Measurements from ENCODE around the gene IL17RA.
"Not testable (repeated sequence)": the region's sequence is repeated elsewhere in the genome, so short reads cannot be mapped to it uniquely, and the experiment has no call there.

Gene IL17RA, protein sequence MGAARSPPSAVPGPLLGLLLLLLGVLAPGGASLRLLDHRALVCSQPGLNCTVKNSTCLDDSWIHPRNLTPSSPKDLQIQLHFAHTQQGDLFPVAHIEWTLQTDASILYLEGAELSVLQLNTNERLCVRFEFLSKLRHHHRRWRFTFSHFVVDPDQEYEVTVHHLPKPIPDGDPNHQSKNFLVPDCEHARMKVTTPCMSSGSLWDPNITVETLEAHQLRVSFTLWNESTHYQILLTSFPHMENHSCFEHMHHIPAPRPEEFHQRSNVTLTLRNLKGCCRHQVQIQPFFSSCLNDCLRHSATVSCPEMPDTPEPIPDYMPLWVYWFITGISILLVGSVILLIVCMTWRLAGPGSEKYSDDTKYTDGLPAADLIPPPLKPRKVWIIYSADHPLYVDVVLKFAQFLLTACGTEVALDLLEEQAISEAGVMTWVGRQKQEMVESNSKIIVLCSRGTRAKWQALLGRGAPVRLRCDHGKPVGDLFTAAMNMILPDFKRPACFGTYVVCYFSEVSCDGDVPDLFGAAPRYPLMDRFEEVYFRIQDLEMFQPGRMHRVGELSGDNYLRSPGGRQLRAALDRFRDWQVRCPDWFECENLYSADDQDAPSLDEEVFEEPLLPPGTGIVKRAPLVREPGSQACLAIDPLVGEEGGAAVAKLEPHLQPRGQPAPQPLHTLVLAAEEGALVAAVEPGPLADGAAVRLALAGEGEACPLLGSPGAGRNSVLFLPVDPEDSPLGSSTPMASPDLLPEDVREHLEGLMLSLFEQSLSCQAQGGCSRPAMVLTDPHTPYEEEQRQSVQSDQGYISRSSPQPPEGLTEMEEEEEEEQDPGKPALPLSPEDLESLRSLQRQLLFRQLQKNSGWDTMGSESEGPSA

GRCh38 chr22:17084554-17085276 is at the start of gene IL17RA:
Gene IL17RA (plus strand): TSS chr22:17085000. CDS start chr22:17085092, 92 bp downstream.
- TF ChIP-seq, protein P1, sequence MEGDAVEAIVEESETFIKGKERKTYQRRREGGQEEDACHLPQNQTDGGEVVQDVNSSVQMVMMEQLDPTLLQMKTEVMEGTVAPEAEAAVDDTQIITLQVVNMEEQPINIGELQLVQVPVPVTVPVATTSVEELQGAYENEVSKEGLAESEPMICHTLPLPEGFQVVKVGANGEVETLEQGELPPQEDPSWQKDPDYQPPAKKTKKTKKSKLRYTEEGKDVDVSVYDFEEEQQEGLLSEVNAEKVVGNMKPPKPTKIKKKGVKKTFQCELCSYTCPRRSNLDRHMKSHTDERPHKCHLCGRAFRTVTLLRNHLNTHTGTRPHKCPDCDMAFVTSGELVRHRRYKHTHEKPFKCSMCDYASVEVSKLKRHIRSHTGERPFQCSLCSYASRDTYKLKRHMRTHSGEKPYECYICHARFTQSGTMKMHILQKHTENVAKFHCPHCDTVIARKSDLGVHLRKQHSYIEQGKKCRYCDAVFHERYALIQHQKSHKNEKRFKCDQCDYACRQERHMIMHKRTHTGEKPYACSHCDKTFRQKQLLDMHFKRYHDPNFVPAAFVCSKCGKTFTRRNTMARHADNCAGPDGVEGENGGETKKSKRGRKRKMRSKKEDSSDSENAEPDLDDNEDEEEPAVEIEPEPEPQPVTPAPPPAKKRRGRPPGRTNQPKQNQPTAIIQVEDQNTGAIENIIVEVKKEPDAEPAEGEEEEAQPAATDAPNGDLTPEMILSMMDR (IDR thresholded peaks at IDR 0.05; ENCODE audit: low read length, missing control alignments), result no peak
- DNase-seq (ENCODE audit: low read depth), result peak; percentile 85
- H3K4me3 ChIP-seq (replicated peaks; ENCODE audit: low read depth, low read length), result peak within 1 kb of the TSS; percentile 81

GRCh38 chr22:17035246-17035645 is 49.6 kb upstream of the IL17RA start:
- no peak overlapping the region for H3K4me3 ChIP-seq (replicated peaks; ENCODE audit: low read depth, low read length)
- no peak for DNase-seq (ENCODE audit: low read depth)
- TF ChIP-seq, protein P1 (IDR thresholded peaks at IDR 0.05; ENCODE audit: low read length, missing control alignments), result no peak

GRCh38 chr22:17035976-17036841 is 48.6 kb upstream of the IL17RA start:
- DNase-seq (ENCODE audit: low read depth); H3K4me3 ChIP-seq (replicated peaks; ENCODE audit: low read depth, low read length): not testable (repeated sequence)

- H3K4me3 ChIP-seq (replicated peaks; ENCODE audit: low read depth, low read length), result peak overlapping the region; percentile 5
- not testable (repeated sequence) for DNase-seq (ENCODE audit: low read depth)
These were observed 47.7 kb upstream of the IL17RA start for GRCh38 chr22:17036842-17037711.

DNA sequence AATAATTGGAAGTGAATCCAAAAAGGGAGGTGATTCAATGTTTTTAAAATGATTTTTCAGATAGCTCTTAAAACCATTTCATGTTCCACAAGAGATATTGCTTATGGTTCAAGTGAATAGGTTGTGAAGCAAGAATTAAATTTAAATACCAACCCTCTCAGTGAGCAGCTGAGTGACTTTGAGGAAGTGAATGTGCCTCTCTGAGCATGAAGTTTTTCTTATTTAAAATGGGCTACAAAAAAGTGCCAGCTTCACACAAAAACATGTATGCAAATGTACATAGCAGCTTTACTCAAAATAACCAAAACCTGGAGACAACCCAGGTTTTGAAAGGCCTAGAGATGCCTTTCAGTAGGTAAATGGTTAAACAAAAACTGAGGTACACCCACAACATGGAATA is 41.3 kb upstream of the IL17RA start:
- H3K4me3 ChIP-seq (replicated peaks; ENCODE audit: low read depth, low read length), result no peak overlapping the region
- TF ChIP-seq, protein P1 (IDR thresholded peaks at IDR 0.05; ENCODE audit: low read length, missing control alignments), result no peak
- no peak for DNase-seq (ENCODE audit: low read depth)

GRCh38 chr22:17046566-17047348 is 38.0 kb upstream of the IL17RA start:
- no peak overlapping the region for H3K4me3 ChIP-seq (replicated peaks; ENCODE audit: low read depth, low read length)
- no peak for DNase-seq (ENCODE audit: low read depth)
- TF ChIP-seq, protein P1 (IDR thresholded peaks at IDR 0.05; ENCODE audit: low read length, missing control alignments), result no peak

All from fibroblast of pulmonary artery (primary cell).